Measurements from ENCODE around the gene PTMS. TPM values are rescaled to one million over a fixed set of nuclear protein-coding genes. Genes with fewer than 3 reads are reported as not detected.

Gene PTMS
- total and polyA plus RNA-seq, 2 experiments from 2014 or later: 130 to 238 TPM

DNA sequence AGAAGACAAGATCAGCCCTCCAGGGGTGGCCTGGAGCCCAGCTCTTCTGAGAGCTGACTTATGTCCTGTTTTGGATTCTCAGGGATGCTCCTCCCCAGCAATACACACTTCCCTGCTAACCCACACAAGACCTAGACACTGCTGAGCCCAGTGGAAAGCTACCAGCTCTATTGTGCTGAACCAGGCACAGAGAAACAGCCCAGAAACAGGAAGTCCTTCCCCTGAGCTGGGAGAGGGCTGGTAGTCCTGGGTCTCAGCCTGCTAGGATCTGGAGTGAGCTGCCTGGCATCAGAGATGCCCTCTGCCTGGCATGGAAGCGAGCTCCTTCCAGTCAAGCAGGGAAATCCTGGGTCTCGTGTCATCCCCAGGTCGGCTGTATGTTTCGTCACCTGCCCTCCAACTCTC, 4.9 kb downstream of the PTMS start:
- peaks cover 33% of the 10 kb centered on the region for H3K79me2 ChIP-seq (ENCODE audit: insufficient read depth)
- H3K4me1 ChIP-seq (ENCODE audit: insufficient read depth): peaks cover 9% of the 10 kb centered on the region
- H3K27me3 ChIP-seq (replicated peaks; ENCODE audit: insufficient read depth): no peaks in the 10 kb centered on the region
- in situ Hi-C loops (cut with MboI): no loop called here
- H3K4me2 ChIP-seq (ENCODE audit: unreplicated experiment): no peak overlapping the region
- WGBS, 2 experiments (ENCODE audit: low coverage in 1 of 2, low lambda C conversion rate in 2 of 2, missing lambda C conversion rate in 2 of 2): 95 to 100% methylated on average over 4 of the region's 4 CpGs
- peaks cover 7% of the 10 kb centered on the region; the same call in 1 of the 2 replicates for H3K36me3 ChIP-seq (ENCODE audit: low read depth)
- H3K9me2 ChIP-seq (ENCODE audit: insufficient read depth): no peaks in the 10 kb centered on the region
- no peak overlapping the region for H3K27ac ChIP-seq
- no peak overlapping the region for H2AFZ ChIP-seq
- H4K20me1 ChIP-seq (ENCODE audit: insufficient read depth): peaks cover 9% of the 10 kb centered on the region; the same call in 1 of the 2 replicates
- H3K9me3 ChIP-seq (ENCODE audit: low read depth): no peaks in the 10 kb centered on the region
- H3K9ac ChIP-seq: no peak overlapping the region
- DNase-seq: no peak
- H3K4me3 ChIP-seq: no peak overlapping the region
- TF ChIP-seq EZH2 (IDR thresholded peaks at IDR 0.05; ENCODE audit: insufficient read depth, poor library complexity, severe bottlenecking) (no peak), EZH2phosphoT487 (IDR thresholded peaks at IDR 0.05; ENCODE audit: insufficient read depth, low read depth) (no peak)
- H3F3A ChIP-seq (ENCODE audit: insufficient read depth): peaks cover 16% of the 10 kb centered on the region

DNA sequence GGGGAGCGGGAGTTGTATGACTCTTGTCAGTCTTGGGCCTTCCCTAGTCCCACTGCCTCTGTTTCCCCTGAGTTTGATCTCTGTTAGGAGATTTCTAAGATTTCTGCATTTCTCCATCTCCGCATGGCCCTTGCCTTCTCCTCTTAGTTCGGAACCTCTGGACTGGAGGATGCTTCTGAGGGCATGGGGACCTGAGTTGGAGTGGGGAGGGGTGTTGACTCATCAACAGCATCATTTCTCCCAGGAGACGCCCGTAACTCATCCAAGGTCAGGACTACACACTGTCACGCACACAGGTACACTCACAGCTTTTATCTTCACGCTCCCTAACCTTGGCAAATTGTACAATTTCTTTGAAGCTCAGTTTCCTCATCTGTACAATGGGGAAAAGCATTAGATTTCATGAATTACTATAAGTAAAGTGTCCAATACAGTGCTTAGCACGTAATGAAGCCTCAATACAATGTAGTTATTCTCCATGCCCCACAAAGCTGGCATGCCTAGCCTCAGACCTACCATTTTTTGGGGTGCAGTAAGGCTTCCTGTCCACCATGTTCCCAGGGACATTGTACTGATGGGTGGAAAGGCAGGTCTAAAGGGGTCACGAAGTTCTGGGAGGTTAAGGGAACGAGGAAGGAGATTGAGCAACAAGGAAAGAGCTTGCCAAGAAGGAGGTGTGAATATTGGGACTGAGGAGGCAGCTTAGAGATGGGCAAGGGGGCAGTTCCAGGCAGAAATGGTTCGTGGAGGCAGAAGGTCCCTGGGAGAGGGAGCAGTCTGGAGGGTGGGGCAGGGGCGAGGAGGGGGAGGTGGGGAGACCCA, 5.6 kb downstream of the PTMS start:
- WGBS, 2 experiments (ENCODE audit: low coverage in 1 of 2, low lambda C conversion rate in 2 of 2, missing lambda C conversion rate in 2 of 2): 70 to 74% methylated on average over 11 to 12 of the region's 12 CpGs
- Histone ChIP-seq H4K20me1 (ENCODE audit: insufficient read depth) (peaks cover 9% of the 10 kb centered on the region; the same call in 1 of the 2 replicates), H3K4me2 (ENCODE audit: unreplicated experiment) (no peak overlapping the region)

DNA sequence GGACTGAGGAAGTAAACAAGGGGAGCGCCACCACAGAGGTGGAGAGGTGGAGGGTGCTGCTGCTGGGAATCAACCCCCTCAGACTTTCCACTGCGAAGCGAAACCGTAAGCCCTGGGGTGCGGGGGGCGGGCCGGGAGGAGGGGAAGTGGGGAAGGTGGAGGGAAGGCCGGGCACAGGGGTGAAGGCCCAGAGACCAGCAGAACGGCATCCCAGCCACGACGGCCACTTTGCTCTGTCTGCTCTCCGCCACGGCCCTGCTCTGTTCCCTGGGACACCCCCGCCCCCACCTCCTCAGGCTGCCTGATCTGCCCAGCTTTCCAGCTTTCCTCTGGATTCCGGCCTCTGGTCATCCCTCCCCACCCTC, 6.2 kb downstream of the PTMS start, which contains the start of gene LAG3:
Gene LAG3, plus strand, starts transcription at position 190 of the 365 bp plus-strand sequence. CDS start 333 bp downstream, outside the sequence.
- Histone ChIP-seq H4K20me1 (ENCODE audit: insufficient read depth) (peaks cover 9% of the 10 kb centered on the region; the same call in 1 of the 2 replicates), H2AFZ (no peak within 1 kb of the TSS), H3K9ac (no peak within 1 kb of the TSS), H3K4me1 (ENCODE audit: insufficient read depth) (peaks cover 9% of the 10 kb centered on the region), H3K36me3 (ENCODE audit: low read depth) (peaks cover 7% of the 10 kb centered on the region; the same call in 1 of the 2 replicates), H3K27me3 (replicated peaks; ENCODE audit: insufficient read depth) (no peaks in the 10 kb centered on the region), H3K27ac (no peak within 1 kb of the TSS), H3F3A (ENCODE audit: insufficient read depth) (peaks cover 16% of the 10 kb centered on the region), H3K9me3 (ENCODE audit: low read depth) (no peaks in the 10 kb centered on the region), H3K4me3 (no peak within 1 kb of the TSS), H3K9me2 (ENCODE audit: insufficient read depth) (no peaks in the 10 kb centered on the region), H3K79me2 (ENCODE audit: insufficient read depth) (peaks cover 28% of the 10 kb centered on the region), H3K4me2 (ENCODE audit: unreplicated experiment) (no peak within 1 kb of the TSS)
- no peak for DNase-seq
- TF ChIP-seq EZH2phosphoT487 (IDR thresholded peaks at IDR 0.05; ENCODE audit: insufficient read depth, low read depth): no peak
- in situ Hi-C loops (cut with MboI): no loop called here
- 61 to 80% methylated on average over 2 to 15 of the region's 15 CpGs for WGBS, 2 experiments (ENCODE audit: low coverage in 1 of 2, low lambda C conversion rate in 2 of 2, missing lambda C conversion rate in 2 of 2)

More for the DNA sequence above, 5.6 kb downstream of the PTMS start:
- Histone ChIP-seq H3K36me3 (ENCODE audit: low read depth) (peaks cover 7% of the 10 kb centered on the region; the same call in 1 of the 2 replicates), H3K27me3 (replicated peaks; ENCODE audit: insufficient read depth) (no peaks in the 10 kb centered on the region), H3K9ac (no peak overlapping the region), H3K4me3 (no peak overlapping the region), H3K9me2 (ENCODE audit: insufficient read depth) (no peaks in the 10 kb centered on the region), H2AFZ (no peak overlapping the region), H3K79me2 (ENCODE audit: insufficient read depth) (peaks cover 33% of the 10 kb centered on the region), H3K9me3 (ENCODE audit: low read depth) (no peaks in the 10 kb centered on the region), H3K27ac (no peak overlapping the region), H3K4me1 (ENCODE audit: insufficient read depth) (peaks cover 9% of the 10 kb centered on the region), H3F3A (ENCODE audit: insufficient read depth) (peaks cover 16% of the 10 kb centered on the region)
- no peak for DNase-seq
- TF ChIP-seq EZH2phosphoT487 (IDR thresholded peaks at IDR 0.05; ENCODE audit: insufficient read depth, low read depth) (no peak), EZH2 (IDR thresholded peaks at IDR 0.05; ENCODE audit: insufficient read depth, poor library complexity, severe bottlenecking) (no peak)
- in situ Hi-C loops (cut with MboI): no loop called here

DNA sequence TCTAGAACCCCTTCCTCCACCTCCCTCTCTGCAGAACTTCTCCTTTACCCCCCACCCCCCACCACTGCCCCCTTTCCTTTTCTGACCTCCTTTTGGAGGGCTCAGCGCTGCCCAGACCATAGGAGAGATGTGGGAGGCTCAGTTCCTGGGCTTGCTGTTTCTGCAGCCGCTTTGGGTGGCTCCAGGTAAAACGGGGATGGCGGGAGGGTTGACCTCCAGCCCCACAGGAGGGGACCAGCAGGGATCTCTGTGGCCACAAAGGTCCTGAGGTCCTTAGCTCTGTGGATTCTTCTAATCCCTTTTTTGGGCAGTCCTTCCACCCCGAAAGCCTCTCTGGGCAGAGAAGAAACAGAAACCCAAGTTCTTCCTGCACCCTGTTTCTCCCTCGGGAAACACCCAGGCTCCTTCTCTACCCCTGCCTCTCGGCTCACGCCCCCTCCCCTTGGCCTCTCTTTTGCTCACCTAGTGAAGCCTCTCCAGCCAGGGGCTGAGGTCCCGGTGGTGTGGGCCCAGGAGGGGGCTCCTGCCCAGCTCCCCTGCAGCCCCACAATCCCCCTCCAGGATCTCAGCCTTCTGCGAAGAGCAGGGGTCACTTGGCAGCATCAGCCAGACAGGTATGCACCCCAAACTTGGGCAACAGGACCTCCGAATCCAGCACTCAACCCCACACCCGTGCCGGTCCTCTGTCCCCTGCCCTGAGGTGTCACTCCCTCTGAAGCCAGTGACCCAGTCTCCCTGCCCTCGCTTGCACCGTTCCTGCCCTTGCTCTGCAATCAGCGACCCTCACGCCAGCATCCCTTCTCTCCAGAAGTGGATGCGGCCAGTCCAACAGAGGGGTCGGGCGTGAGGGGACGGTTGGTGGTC, 6.8 kb downstream of the PTMS start:
- no peak overlapping the region for H3K27ac ChIP-seq
- H3K4me2 ChIP-seq (ENCODE audit: unreplicated experiment): no peak overlapping the region
- no peak overlapping the region for H3K9ac ChIP-seq

More for the DNA sequence above, 6.8 kb downstream of the PTMS start:
- Histone ChIP-seq H4K20me1 (ENCODE audit: insufficient read depth) (peaks cover 9% of the 10 kb centered on the region; the same call in 1 of the 2 replicates), H3F3A (ENCODE audit: insufficient read depth) (peaks cover 16% of the 10 kb centered on the region), H3K9me2 (ENCODE audit: insufficient read depth) (no peaks in the 10 kb centered on the region), H3K27me3 (replicated peaks; ENCODE audit: insufficient read depth) (no peaks in the 10 kb centered on the region), H3K79me2 (ENCODE audit: insufficient read depth) (peaks cover 22% of the 10 kb centered on the region), H2AFZ (no peak overlapping the region), H3K4me3 (no peak overlapping the region), H3K36me3 (ENCODE audit: low read depth) (peaks cover 7% of the 10 kb centered on the region; the same call in 1 of the 2 replicates), H3K4me1 (ENCODE audit: insufficient read depth) (peaks cover 9% of the 10 kb centered on the region), H3K9me3 (ENCODE audit: low read depth) (no peaks in the 10 kb centered on the region)
- 89 to 92% methylated on average over 21 of the region's 21 CpGs for WGBS, 2 experiments (ENCODE audit: low coverage in 1 of 2, low lambda C conversion rate in 2 of 2, missing lambda C conversion rate in 2 of 2)
- TF ChIP-seq EZH2phosphoT487 (IDR thresholded peaks at IDR 0.05; ENCODE audit: insufficient read depth, low read depth) (no peak), EZH2 (IDR thresholded peaks at IDR 0.05; ENCODE audit: insufficient read depth, poor library complexity, severe bottlenecking) (no peak)
- in situ Hi-C loops (cut with MboI): no loop called here
- no peak for DNase-seq

Data from GM23248 (cell line).